Nephron (organoid): ENCODE results near the gene BEND6.

ENCODE experiments used
- H3K27ac Mint-ChIP-seq, 3 experiments: 2 replicates each; pipeline ENCODE4 v1.8.0; 2020; ENCODE audit warnings: mixed read lengths in 3 of 3, mild to moderate bottlenecking in 2 of 3, moderate library complexity in 1 of 3
- H3K27me3 Mint-ChIP-seq: 2 replicates; pipeline ENCODE4 v1.8.0; 2021; ENCODE audit warnings: low read depth, mild to moderate bottlenecking, moderate library complexity, mixed read lengths
- H3K36me3 Mint-ChIP-seq: 2 replicates; pipeline ENCODE4 v1.8.0; 2020; ENCODE audit warnings: low read depth, mixed read lengths
- H3K4me1 Mint-ChIP-seq: 2 replicates; pipeline ENCODE4 v1.8.0; 2020; ENCODE audit warnings: mixed read lengths
- H3K4me3 Mint-ChIP-seq, 3 experiments: 2 replicates each; pipeline ENCODE4 v1.8.0; 2020; ENCODE audit warnings: mild to moderate bottlenecking in 3 of 3, mixed read lengths in 3 of 3, moderate library complexity in 2 of 3
- H3K9me3 Mint-ChIP-seq: 2 replicates; pipeline ENCODE4 v1.8.0; 2020; ENCODE audit warnings: mixed read lengths
- TF ChIP-seq, protein P1 (sequence below), 3 experiments: fragments of 200-600 bp; sonication (generic); IDR thresholded peaks; one replicate each; pipeline ENCODE4 v1.5.0; 2021; ENCODE audit warnings: antibody characterized with exemption in 3 of 3; ENCODE audit not compliant: unreplicated experiment in 3 of 3

Gene BEND6

DNA sequence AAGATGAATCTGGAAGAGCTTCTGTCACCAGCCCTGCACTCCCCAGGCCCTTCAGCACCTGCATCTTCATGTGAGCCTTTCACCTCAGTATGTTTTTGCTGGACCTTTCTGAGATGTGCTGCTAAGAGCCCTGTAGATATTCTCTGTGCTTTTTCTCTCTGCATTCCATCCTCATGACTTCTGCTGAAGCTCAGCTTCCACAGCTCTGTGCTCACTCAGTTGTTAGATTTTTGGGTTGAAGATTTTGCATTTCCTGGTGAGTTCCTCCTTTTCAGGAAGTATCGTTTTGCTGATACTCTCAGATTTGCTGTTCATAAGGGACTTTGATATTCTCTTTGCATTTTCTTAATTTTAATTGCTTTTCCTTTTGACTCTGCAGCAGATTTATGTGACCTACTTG lies 109.9 kb downstream of the BEND6 start:
- no peak overlapping the region for H3K4me3 Mint-ChIP-seq
- TF ChIP-seq, protein P1, sequence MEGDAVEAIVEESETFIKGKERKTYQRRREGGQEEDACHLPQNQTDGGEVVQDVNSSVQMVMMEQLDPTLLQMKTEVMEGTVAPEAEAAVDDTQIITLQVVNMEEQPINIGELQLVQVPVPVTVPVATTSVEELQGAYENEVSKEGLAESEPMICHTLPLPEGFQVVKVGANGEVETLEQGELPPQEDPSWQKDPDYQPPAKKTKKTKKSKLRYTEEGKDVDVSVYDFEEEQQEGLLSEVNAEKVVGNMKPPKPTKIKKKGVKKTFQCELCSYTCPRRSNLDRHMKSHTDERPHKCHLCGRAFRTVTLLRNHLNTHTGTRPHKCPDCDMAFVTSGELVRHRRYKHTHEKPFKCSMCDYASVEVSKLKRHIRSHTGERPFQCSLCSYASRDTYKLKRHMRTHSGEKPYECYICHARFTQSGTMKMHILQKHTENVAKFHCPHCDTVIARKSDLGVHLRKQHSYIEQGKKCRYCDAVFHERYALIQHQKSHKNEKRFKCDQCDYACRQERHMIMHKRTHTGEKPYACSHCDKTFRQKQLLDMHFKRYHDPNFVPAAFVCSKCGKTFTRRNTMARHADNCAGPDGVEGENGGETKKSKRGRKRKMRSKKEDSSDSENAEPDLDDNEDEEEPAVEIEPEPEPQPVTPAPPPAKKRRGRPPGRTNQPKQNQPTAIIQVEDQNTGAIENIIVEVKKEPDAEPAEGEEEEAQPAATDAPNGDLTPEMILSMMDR (IDR thresholded peaks at IDR 0.05; ENCODE audit: unreplicated experiment in 3 of 3) = no peak

DNA sequence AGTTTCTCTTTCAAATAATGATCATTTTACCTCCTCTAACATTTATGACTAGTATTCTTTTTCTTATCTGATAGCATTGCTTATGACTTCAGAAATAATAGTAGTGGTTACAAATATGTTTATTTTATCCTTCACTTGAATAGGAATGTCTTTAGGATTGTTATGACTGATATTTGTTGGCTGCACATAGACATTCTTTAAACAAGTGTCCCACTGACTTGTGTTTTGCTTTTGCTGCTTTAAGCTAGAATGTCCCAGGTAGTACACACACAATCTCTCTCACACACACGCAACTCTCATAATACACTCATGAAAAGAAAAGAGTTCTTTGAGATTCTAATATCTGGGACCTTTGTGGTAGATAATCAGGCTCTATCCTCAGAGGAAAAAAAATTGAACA lies 113.2 kb downstream of the BEND6 start:
- Mint-ChIP-seq H3K27ac (no peak overlapping the region), H3K9me3 (no peaks in the 10 kb centered on the region), H3K27me3 (no peaks in the 10 kb centered on the region), H3K4me3 (no peak overlapping the region), H3K4me1 (peaks cover 5% of the 10 kb centered on the region), H3K36me3 (peaks cover 12% of the 10 kb centered on the region)
- TF ChIP-seq, protein P1 (IDR thresholded peaks at IDR 0.05; ENCODE audit: unreplicated experiment in 3 of 3) = no peak

More for the DNA sequence above, 109.9 kb downstream of the BEND6 start:
- H3K9me3 Mint-ChIP-seq = no peaks in the 10 kb centered on the region
- peaks cover 27% of the 10 kb centered on the region for H3K36me3 Mint-ChIP-seq
- peaks cover 5% of the 10 kb centered on the region for H3K4me1 Mint-ChIP-seq
- no peak overlapping the region for H3K27ac Mint-ChIP-seq
- H3K27me3 Mint-ChIP-seq = no peaks in the 10 kb centered on the region

DNA sequence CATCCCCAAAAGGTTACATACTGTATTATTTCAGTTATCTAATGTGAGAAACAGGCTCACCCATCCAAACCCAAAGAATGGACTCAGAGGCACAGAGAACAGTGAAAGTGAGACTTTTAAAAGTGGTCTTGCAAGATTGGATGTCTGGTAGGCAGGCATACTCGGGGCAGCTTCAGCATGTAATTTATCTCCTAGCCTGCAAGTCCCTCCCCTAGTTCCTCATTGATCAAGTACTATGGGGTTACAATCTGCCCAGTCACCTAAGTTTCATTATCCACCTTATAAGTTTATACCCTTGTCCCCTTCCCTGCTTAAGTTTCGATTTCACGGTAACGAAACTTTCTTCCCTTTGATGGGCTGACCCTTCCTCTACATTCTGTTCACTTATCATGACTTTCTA lies 114.3 kb downstream of the BEND6 start:
- H3K27ac Mint-ChIP-seq = no peak overlapping the region
- peaks cover 5% of the 10 kb centered on the region for H3K4me1 Mint-ChIP-seq
- H3K27me3 Mint-ChIP-seq = no peaks in the 10 kb centered on the region
- H3K4me3 Mint-ChIP-seq = no peak overlapping the region
- H3K9me3 Mint-ChIP-seq = no peaks in the 10 kb centered on the region
- H3K36me3 Mint-ChIP-seq = peaks cover 19% of the 10 kb centered on the region
- TF ChIP-seq, protein P1 (IDR thresholded peaks at IDR 0.05; ENCODE audit: unreplicated experiment in 3 of 3) = no peak

DNA sequence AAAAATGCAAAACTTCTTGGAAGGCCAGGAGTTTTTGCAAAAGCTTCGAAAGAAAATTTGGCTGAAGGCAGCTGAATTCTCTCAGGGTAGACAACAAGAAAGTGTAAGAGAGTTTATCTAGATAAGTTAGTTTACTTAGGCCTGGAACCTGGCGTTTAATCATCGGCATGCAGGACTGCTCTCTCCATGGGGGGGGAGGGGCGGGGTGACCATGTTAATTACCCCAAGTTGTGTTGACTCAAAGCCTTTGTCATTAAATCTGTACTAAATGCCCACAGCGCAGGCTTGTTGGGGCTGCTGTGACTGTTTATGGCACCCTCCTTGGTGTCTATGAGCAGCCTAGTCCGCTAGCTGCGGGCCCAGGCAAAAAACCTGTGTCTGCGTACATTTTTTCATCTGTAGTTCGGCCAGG lies 115.0 kb downstream of the BEND6 start:
- H3K4me3 Mint-ChIP-seq = no peak overlapping the region
- TF ChIP-seq, protein P1 (IDR thresholded peaks at IDR 0.05; ENCODE audit: unreplicated experiment in 3 of 3) = no peak
- no peaks in the 10 kb centered on the region for H3K9me3 Mint-ChIP-seq
- no peak overlapping the region for H3K27ac Mint-ChIP-seq
- no peaks in the 10 kb centered on the region for H3K27me3 Mint-ChIP-seq
- H3K4me1 Mint-ChIP-seq = peaks cover 5% of the 10 kb centered on the region
- H3K36me3 Mint-ChIP-seq = peaks cover 18% of the 10 kb centered on the region

DNA sequence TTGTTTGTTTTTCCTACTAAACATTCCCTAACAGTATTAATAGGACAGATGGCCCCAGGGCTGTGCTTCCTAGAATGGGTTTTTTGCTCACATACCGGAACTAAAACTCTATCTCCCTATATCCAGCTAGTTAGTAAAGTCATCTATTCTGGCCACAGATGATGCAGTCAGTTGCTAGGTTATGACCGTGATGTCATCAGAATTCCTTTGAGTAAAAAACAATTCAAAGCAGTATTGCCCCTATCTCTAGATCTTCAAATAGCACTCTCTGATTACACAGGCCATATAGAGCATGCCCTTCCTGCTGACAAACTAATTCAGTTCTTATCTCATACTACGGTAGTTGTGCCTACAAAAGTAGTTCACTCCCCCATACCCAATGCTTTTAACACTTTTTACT lies 117.2 kb downstream of the BEND6 start:
- H3K4me3 Mint-ChIP-seq = no peak overlapping the region
- no peaks in the 10 kb centered on the region for H3K9me3 Mint-ChIP-seq
- no peak overlapping the region for H3K27ac Mint-ChIP-seq
- peaks cover 14% of the 10 kb centered on the region for H3K36me3 Mint-ChIP-seq
- no peaks in the 10 kb centered on the region for H3K27me3 Mint-ChIP-seq
- H3K4me1 Mint-ChIP-seq = no peaks in the 10 kb centered on the region
- TF ChIP-seq, protein P1 (IDR thresholded peaks at IDR 0.05; ENCODE audit: unreplicated experiment in 3 of 3) = no peak

DNA sequence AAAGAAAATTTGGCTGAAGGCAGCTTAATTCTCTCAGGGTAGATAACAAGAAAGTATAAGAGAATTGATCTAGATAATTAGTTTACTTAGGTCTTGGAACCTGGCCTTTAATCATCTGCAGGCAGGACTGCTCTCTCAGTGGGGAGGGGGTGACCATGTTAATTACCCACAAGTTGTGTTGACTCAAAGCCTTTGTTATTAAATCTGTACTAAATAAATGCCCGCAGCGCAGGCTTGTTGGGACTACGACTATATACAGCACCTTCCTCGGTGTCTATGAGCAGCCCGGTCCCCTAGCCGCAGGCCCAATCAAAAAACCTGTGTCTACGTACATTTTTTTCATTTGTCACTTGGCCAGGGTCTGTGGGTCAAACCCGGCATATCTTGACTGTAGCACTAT lies 119.5 kb downstream of the BEND6 start:
- Mint-ChIP-seq H3K9me3 (peaks cover 6% of the 10 kb centered on the region), H3K27ac (no peak overlapping the region), H3K4me1 (no peaks in the 10 kb centered on the region), H3K27me3 (no peaks in the 10 kb centered on the region), H3K36me3 (peaks cover 28% of the 10 kb centered on the region), H3K4me3 (no peak overlapping the region)
- TF ChIP-seq, protein P1 (IDR thresholded peaks at IDR 0.05; ENCODE audit: unreplicated experiment in 3 of 3) = no peak
